HG02642 (cell line): Measurements from ENCODE around the gene PER3.

Experiments
- ATAC-seq: cut with Tn5 transposase; IDR thresholded peaks from one replicate; pipeline ENCODE4 v1.9.1; 2021; ENCODE audit warnings: mild to moderate bottlenecking; ENCODE audit not compliant: unreplicated experiment, poor library complexity

The PER3 gene

DNA sequence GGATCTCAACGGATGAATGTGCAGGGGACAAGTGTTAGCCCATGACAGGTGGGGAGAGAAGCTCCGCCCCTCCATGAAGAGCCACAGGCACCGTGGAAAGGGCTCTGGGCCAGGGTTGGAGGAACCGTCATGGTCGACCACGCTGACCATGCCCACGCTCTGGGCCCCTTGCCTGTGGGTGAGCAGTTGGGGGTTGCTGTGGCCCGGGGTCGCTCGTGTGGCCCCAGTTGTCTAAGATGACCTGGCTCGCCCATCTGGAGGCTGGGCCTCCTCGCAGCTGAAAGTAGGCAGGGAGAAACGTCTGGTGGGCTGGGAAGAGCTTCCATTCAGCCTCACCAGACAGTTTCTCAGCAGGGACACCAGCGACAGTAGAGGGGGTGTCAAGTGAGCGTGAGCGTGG, 81.9 kb downstream of the PER3 start:
- no peak for ATAC-seq

DNA sequence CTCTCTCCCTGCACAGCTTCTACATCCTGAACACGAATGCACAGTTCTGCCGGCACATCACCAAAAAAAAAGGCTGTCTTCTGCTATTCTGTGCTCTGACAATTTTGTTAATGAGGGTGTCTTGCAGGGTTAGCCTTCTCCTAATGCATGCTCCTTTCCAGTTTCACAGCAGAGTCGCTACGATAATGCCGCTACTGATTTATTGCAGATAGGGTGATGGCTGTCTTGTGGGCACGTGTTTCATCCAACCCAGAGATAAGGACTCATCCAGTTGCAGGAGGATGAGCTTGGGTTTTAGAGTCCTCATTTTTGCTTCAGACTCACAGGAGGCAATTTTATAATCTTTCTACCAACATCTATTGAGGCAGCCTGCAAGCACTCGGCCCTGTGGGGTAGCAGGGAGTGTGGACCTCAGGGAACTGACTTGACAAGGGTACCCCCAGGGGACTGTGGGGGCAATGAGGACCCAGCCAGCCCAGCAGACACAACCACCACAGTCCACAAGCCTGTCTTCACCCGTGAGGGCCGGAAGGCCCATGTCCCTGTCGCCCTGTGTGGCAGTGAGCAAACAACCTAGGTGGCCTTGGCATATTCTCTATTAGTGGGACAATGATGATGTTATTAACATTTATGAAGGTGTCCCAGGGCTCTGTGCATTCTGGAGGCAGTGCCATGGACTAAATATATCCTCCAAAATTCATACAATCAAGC, 84.1 kb downstream of the PER3 start:
- ATAC-seq: no peak

GRCh38 chr1:7869136-7869920, 85.2 kb downstream of the PER3 start:
- ATAC-seq: no peak

GRCh38 chr1:7871136-7871535, 87.0 kb downstream of the PER3 start:
- no peak for ATAC-seq

DNA sequence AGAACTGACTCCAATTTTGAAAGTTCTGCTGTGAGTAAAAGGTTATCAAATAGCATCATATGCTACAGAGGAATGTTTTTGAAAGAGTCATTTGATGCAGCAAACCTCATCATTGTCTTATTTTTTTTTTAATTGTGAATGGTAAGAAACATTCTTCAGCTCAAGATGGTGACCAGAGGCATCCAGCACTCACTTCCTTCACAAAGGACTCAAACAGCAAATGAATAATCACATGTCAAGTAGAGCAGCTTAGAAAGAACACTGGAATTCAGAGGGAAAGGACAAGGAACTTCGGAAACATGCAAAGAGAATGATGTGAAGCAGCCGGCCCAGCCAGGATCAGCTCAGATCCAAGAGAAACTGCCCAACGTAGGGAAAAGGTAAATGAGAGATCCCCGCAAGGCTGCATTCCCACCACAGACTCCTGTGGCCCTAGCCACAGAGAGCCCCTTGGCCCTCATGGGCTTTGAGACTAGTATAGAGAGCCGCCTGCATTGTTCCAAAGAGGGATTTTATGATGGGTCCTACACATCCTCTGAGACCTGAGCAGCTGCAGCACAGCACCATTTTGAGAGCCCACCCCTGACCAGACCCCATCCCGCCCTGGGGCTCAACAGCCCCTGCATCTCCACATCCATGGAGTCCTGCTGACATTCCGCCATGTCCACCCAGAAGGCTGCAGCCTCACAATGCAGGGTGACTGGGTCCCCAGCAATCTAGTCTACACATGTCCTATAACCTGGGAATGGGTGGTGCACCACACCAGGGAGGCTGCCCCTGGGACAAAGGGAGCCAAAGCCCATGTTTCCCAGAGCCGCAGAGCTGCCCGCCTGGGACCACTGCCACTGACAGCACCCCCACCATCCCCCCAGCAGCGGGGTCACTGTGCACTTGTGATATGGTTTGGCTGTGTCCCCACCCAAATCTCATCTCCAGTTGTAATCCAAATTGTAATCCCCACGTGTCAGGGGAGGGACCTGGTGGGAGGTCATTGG, 90.0 kb downstream of the PER3 start:
- ATAC-seq: no peak

DNA sequence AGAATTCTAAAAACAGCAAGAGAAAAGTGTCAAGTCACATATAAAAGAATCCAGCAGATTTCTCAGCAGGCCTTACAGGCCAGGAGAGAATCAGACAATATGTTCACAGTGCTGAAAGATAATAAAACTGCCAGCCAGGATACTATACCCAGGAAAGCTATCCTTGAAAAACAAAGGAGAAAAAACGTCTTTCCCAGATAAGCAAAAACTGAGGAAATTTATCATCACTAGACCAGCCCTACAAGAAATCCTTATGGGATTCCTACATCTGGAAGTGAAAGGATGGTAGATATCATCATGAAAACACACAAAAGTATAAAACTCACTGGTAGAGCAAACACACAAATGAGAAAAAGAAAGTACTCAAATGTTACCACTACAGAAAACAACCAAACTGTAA, 93.9 kb downstream of the PER3 start:
- no peak for ATAC-seq

- no peak for ATAC-seq
Measured at GRCh38 chr1:7879228-7879627, 95.1 kb downstream of the PER3 start.

DNA sequence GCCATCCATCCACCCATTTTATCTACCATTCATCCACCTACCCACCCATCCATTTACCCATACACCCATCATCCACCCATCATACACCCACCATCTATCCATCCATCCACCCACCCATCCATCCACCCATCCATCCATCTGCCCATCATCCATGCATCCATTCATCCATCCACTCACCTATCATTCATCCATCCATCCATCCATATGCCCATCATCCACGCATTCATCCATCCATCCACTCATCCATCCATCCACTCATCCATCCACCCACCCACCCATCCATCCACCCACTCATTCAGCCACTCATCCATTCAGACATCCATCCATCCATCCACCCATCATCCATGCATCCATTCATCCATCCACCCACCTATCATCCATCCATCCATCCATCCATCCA, 100.7 kb downstream of the PER3 start:
- ATAC-seq: no peak

GRCh38 chr1:7885513-7886404, 101.7 kb downstream of the PER3 start:
- ATAC-seq: no peak

DNA sequence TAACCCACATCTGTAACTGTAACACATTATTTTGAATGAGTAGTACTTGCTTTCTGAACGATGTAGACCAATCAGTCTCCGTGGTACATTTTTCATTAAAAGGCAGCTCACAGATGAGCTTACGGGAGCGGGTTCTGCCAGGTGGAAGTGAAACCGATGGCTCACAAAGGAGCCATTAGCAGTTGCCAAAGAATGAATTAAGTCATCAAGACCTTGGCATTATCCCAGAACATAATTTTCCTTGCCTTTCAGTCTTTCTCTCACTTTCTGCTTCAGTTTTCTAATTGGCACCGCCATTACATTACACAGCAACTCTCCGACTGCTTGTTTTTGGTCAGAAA, 102.3 kb downstream of the PER3 start:
- no peak for ATAC-seq

DNA sequence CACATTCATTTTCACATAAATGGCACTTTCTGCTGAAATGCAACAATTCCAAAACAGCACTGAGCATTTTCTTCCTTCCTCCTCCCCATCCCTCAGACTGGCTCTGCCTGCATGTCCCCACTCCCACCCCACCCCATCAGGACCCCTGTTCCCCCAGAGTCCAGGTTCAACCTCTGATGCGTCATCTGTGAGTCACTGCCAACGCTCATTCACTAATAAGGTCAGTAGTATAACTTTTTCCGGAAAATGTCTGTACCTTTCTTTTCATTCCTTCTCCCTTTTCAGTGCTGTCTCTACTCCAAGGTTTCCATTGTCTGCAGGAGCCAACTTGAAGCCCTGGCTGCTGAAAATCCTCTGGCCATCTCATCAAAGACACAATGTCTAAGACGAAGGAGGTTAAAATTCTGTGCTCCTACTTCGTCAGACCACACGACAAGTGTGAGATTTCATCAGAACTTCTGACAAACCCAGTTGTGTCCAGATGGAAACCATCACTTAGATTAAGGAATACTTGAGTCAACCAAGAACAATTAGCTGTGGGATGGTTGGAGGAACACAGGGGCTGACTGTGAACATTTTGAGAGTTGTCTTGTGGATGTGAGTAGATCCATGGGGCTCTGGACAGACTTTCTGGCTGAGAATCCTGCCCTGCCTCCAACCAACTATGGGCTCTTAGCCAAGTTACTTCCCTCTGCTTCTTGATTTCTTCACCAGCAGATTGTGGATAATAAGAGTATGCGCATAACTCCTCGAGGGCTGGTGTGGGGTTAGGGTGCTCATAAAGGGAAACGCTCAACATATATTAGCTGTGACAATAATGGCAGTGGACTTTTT, 104.4 kb downstream of the PER3 start:
- ATAC-seq: no peak

GRCh38 chr1:7890853-7891252, 106.8 kb downstream of the PER3 start:
- ATAC-seq: no peak

GRCh38 chr1:7891804-7892203, 107.7 kb downstream of the PER3 start:
- ATAC-seq: no peak

DNA sequence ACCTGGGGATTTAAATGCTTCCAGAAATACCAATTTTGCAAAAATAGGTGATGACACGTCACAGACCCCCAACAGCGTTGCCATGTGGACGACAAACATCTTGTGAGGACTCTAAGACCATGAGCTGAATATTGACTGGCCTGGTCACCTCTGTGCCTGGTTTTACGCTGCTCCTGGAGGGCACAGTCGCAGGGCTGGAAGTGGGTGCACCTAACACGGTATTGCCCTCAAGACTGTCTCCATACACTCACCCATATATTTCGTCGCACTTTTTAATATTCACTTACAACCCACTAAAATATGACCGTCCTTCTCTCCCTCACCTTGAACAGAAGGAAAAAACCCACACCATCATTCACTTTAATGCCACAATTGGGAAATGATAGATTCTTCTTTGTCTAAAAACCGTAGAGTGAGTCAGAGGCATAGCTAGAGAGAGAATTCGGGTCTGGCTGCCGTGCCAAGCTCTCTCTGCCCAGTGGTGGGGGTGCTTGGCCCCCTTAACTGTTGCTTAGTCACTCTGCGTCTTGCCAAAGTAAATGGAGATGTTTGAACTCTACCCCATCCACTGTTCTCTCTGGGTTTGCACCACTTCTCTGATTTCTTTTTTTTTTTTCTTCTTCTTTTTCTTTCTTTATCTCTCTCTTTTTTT, 109.6 kb downstream of the PER3 start:
- ATAC-seq: no peak
